Measurements from ENCODE around the gene RHBDD1. TPM values are rescaled to one million over a fixed set of nuclear protein-coding genes. Genes with fewer than 3 reads are reported as not detected.

Gene RHBDD1
- total RNA-seq, 1 donor, result 38.9 TPM

DNA sequence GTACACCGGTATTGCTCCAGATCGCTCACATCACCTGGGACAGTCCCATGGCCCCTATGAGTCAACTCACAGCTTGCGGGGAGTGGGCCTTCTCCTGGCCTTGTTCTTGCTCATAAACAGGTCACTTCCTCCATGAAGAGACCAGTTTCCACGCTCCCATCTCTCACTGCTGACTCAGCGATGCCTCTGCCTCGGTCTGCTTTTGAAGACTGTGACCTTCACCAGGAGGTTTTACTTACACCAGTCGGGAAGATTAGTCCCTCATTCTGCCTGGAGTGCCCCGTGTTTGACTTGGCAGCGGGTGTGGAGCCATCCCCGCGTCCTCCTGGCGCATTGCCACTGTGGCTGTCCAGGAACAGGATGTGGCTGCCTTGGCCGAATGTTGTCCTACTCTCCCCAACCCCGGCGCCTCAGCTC is 159.8 kb downstream of the RHBDD1 start:
- TF ChIP-seq CTCF (IDR thresholded peaks at IDR 0.05; ENCODE audit: insufficient read depth, low read depth, low read length), result no peak
- H3K4me3 ChIP-seq (ENCODE audit: low read depth, low read length), result no peak overlapping the region
- DNase-seq (ENCODE audit: low read depth), result peak; percentile 13

GRCh38 chr2:226999661-227000060 is 163.8 kb downstream of the RHBDD1 start:
- no peak for TF ChIP-seq CTCF (IDR thresholded peaks at IDR 0.05; ENCODE audit: insufficient read depth, low read depth, low read length)
- peak; percentile 15 for DNase-seq (ENCODE audit: low read depth)
- no peak overlapping the region for H3K4me3 ChIP-seq (ENCODE audit: low read depth, low read length)

- TF ChIP-seq CTCF (IDR thresholded peaks at IDR 0.05; ENCODE audit: insufficient read depth, low read depth, low read length), result no peak
- no peak for DNase-seq (ENCODE audit: low read depth)
- H3K4me3 ChIP-seq (ENCODE audit: low read depth, low read length), result no peak overlapping the region
These were observed 164.3 kb downstream of the RHBDD1 start for GRCh38 chr2:227000123-227000522.

DNA sequence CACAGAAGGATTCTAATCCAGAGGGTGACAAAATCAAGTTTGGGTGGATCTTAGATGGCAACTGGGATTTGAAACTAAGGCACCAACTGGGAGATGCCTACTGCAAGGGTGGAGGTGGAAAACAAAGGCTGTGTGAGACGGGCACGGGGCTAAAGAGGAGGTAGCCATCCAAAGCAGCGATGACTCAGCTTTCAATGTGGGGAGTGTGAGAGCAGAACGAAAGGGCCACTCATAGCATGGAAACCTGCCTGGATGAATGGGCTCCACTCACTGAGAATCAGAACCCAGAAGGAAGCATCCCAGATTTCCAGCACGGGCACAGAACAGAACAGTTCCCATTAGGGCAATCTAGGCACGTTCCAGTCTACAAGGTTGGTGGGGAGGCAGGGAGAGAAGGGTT is 168.6 kb downstream of the RHBDD1 start:
- TF ChIP-seq CTCF (IDR thresholded peaks at IDR 0.05; ENCODE audit: insufficient read depth, low read depth, low read length), result no peak
- no peak overlapping the region for H3K4me3 ChIP-seq (ENCODE audit: low read depth, low read length)
- no peak for DNase-seq (ENCODE audit: low read depth)

DNA sequence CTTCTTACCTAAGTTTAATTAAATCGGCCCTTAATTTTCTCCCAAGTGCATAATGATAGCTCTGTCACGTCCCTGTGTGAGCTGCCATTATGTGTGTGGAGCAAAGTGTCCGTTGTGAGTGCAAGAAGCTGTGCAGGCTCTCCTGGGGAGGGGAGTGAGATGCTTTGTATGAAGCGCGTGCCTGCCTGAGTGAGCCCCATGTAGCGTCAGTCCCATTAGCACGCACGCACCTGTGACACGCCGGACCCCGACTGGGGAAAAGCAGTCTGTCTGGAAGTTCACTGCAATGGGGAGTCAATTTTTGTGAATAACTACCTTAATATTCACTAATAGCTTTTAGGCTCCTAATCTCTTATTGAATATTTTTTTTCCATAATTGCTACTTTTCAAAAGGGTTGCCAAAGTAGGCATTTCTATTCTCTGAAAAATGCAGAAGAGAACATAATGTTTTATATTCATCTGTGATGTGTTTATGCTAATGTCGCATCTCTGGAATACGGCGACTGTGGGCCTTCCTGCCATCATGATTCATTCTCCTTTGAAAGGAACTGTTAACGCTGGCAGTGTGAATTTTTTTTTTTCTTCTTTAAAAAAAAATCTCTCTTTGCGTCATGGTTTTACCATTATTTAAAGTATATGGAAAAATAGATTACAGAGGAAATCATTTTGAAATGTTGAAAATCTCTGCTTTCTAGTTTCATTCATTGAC is 170.5 kb downstream of the RHBDD1 start:
- TF ChIP-seq CTCF (IDR thresholded peaks at IDR 0.05; ENCODE audit: insufficient read depth, low read depth, low read length), result no peak
- no peak overlapping the region for H3K4me3 ChIP-seq (ENCODE audit: low read depth, low read length)
- DNase-seq (ENCODE audit: low read depth), result no peak

DNA sequence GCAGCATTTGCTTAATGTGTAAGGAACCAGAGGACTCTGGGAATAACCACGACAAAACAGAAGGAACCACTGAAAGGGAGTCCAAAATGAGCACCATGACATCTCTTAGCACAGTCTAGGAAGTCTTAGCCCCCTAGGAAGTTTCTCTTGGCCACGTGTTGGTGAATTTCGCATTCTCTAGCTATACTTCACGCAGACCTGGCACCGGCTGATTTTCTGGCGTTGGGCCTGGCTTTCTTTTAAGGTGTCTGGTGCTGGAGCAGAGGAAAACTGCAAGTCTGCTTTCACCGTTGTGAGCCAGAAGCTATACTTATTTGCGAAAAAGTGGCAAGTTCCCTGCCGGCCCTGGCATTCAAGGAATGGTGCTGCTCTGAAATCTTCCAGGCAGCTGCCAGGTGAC is 171.3 kb downstream of the RHBDD1 start:
- no peak overlapping the region for H3K4me3 ChIP-seq (ENCODE audit: low read depth, low read length)
- TF ChIP-seq CTCF (IDR thresholded peaks at IDR 0.05; ENCODE audit: insufficient read depth, low read depth, low read length), result no peak

DNA sequence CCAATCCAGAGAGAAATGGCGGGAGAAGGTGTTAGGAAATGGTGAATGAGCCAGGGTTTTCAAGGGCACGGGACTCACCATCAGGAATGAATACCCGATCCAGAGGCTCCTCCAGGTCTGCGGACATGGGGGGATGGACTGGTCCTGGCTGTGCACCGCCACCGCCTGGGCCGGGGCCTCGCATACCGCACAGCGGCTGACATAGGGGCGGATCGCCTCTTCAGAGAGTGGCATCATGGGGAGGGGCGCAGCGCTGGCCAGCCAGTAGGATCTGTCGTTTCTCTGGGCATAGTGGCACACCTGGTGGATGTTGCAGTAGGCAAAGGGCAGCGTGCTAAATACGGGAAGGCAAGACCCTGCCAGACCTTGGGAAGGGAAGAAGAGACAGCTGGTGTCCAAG is 172.1 kb downstream of the RHBDD1 start:
- no peak for TF ChIP-seq CTCF (IDR thresholded peaks at IDR 0.05; ENCODE audit: insufficient read depth, low read depth, low read length)
- no peak overlapping the region for H3K4me3 ChIP-seq (ENCODE audit: low read depth, low read length)
- DNase-seq (ENCODE audit: low read depth), result no peak

More for the DNA sequence above, 171.3 kb downstream of the RHBDD1 start:
- DNase-seq (ENCODE audit: low read depth), result no peak

All from fibroblast of villous mesenchyme (primary cell).